Measurements from ENCODE around the gene UBE2M.
"Not testable (repeated sequence)": the region's sequence is repeated elsewhere in the genome, so short reads cannot be mapped to it uniquely, and the experiment has no call there.

The UBE2M gene

DNA sequence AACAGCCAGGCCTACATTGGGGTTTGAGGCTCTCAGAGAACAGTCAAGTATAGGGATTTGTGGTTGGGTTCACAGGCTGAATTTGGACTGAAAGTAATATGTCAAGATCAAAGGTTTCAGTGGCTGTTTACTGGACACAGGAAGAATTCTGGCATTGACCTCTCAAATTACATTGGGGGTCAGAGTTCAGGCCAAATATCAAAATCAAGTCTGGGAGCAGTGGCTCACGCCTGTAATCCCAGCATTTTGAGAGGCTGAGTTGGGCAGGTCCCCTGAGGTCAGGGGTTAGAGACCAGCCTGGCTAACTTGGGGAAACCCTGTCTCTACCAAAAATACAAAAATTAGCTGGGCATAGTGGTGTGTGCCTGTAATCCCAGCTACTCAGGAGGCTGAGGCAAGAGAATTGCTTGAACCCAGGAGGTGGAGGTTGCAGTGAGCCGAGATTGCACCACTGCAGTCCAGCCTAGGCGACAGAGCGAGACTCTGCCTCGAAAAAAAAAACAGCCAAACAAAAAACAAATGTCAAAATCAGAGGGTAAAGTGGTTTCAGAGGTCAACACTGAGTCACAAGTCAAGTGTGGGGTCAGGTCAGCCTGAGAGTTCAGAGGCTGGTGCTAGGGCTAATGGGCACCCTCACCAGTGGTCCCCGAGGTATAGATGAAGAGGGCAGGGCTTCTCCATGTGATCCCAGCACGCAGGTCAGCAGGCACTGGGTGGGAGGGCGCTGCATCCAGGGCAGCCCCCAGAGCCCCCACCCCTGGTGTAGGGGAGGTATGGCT lies 48.1 kb downstream of the UBE2M start:
- ATAC-seq (ENCODE audit: insufficient read depth, low read depth) (no peak), DNase-seq (no peak)
- H3K4me1 ChIP-seq (ENCODE audit: insufficient read depth, low read length): peaks cover 18% of the 10 kb centered on the region
- peaks cover 5% of the 10 kb centered on the region; the same call in 1 of the 2 replicates for H3K36me3 ChIP-seq (ENCODE audit: insufficient read depth, low read length)
- H3K9ac ChIP-seq (ENCODE audit: low read depth, low read length): no peak overlapping the region
- no peak for TF ChIP-seq EZH2 (IDR thresholded peaks at IDR 0.05; ENCODE audit: borderline replicate concordance, low read depth, low read length, severe bottlenecking)
- TF ChIP-seq, protein P1, sequence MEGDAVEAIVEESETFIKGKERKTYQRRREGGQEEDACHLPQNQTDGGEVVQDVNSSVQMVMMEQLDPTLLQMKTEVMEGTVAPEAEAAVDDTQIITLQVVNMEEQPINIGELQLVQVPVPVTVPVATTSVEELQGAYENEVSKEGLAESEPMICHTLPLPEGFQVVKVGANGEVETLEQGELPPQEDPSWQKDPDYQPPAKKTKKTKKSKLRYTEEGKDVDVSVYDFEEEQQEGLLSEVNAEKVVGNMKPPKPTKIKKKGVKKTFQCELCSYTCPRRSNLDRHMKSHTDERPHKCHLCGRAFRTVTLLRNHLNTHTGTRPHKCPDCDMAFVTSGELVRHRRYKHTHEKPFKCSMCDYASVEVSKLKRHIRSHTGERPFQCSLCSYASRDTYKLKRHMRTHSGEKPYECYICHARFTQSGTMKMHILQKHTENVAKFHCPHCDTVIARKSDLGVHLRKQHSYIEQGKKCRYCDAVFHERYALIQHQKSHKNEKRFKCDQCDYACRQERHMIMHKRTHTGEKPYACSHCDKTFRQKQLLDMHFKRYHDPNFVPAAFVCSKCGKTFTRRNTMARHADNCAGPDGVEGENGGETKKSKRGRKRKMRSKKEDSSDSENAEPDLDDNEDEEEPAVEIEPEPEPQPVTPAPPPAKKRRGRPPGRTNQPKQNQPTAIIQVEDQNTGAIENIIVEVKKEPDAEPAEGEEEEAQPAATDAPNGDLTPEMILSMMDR (IDR thresholded peaks at IDR 0.05; ENCODE audit: borderline replicate concordance, extremely low read depth, low read length, poor library complexity, severe bottlenecking): no peak
- peaks cover 5% of the 10 kb centered on the region for H3K9me3 ChIP-seq (ENCODE audit: insufficient read depth, low read length, severe bottlenecking)
- H4K20me1 ChIP-seq (ENCODE audit: insufficient read depth, low read length): no peaks in the 10 kb centered on the region
- H3K4me2 ChIP-seq (ENCODE audit: insufficient read depth, low read length): no peak overlapping the region
- H2AFZ ChIP-seq (ENCODE audit: low read depth, low read length): no peak overlapping the region
- H3K27ac ChIP-seq (ENCODE audit: low read length): no peak overlapping the region
- H3K79me2 ChIP-seq (ENCODE audit: insufficient read depth, low read length): peaks cover 11% of the 10 kb centered on the region
- H3K4me3 ChIP-seq (ENCODE audit: low read depth in 1 of 2, low read length in 2 of 2): no peak overlapping the region
- no peaks in the 10 kb centered on the region for H3K27me3 ChIP-seq (ENCODE audit: insufficient read depth, low read length, poor library complexity)

DNA sequence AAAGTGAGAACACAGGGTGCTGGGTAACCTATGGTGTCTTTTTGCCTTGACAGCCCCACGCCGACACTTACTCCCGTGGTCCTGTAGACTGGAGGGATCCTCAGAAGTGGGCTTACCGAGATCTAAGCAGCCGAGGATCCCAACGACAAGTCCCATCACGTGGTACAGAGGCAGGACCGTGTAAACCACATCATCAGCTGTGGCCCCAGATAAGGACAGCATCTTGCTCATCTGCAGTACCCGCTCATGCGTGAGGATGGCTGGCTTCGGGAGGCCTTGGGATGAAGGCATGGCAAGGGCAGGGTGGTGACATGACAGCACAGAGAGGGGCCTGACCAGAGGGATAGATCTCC lies 48.7 kb downstream of the UBE2M start:
- Histone ChIP-seq H3K9ac (ENCODE audit: low read depth, low read length) (no peak overlapping the region), H3K4me2 (ENCODE audit: insufficient read depth, low read length) (no peak overlapping the region), H3K4me1 (ENCODE audit: insufficient read depth, low read length) (peaks cover 12% of the 10 kb centered on the region), H3K4me3 (ENCODE audit: low read depth in 1 of 2, low read length in 2 of 2) (no peak overlapping the region), H3K36me3 (ENCODE audit: insufficient read depth, low read length) (peaks cover 3% of the 10 kb centered on the region; the same call in 1 of the 2 replicates), H3K27ac (ENCODE audit: low read length) (no peak overlapping the region), H3K9me3 (ENCODE audit: insufficient read depth, low read length, severe bottlenecking) (peaks cover 5% of the 10 kb centered on the region), H3K27me3 (ENCODE audit: insufficient read depth, low read length, poor library complexity) (no peaks in the 10 kb centered on the region), H3K79me2 (ENCODE audit: insufficient read depth, low read length) (peaks cover 7% of the 10 kb centered on the region), H2AFZ (ENCODE audit: low read depth, low read length) (no peak overlapping the region), H4K20me1 (ENCODE audit: insufficient read depth, low read length) (no peaks in the 10 kb centered on the region)
- DNase-seq (no peak), ATAC-seq (ENCODE audit: insufficient read depth, low read depth) (no peak)
- TF ChIP-seq, protein P1 (IDR thresholded peaks at IDR 0.05; ENCODE audit: borderline replicate concordance, extremely low read depth, low read length, poor library complexity, severe bottlenecking): no peak
- TF ChIP-seq EZH2 (IDR thresholded peaks at IDR 0.05; ENCODE audit: borderline replicate concordance, low read depth, low read length, severe bottlenecking): no peak

DNA sequence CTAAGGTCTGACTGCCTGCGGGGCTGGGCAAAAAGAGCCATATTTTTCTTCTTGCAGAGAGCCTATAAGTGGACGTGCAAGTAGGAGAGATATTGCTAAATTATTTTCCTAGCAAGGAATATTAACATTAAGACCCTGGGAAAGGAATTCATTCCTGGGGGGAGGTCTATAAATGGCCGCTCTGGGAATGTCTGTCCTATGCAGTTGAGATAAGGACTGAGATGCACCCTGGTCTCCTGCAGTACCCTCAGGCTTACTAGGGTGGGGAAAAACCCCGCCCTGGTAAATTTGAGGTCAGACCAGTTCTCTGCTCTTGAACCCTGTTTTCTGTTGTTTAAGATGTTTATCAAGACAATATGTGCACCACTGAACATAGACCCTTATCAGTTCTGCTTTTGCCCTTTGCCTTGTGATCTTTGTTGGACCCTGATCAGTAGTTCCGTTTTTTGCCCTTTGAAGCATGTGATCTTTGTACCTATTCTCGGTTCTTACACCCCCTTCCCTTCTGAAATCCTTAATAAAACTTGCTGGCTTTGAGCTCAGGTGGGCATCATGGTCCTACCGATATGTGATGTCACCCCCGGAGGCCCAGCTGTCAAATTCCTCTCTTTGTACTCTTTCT lies 50.7 kb downstream of the UBE2M start:
- not testable (repeated sequence) for H3K27ac ChIP-seq (ENCODE audit: low read length); ATAC-seq (ENCODE audit: insufficient read depth, low read depth); DNase-seq; H3K9me3 ChIP-seq (ENCODE audit: insufficient read depth, low read length, severe bottlenecking); H3K27me3 ChIP-seq (ENCODE audit: insufficient read depth, low read length, poor library complexity); H3K4me2 ChIP-seq (ENCODE audit: insufficient read depth, low read length); H2AFZ ChIP-seq (ENCODE audit: low read depth, low read length); H3K4me1 ChIP-seq (ENCODE audit: insufficient read depth, low read length); H3K4me3 ChIP-seq (ENCODE audit: low read depth in 1 of 2, low read length in 2 of 2); H3K79me2 ChIP-seq (ENCODE audit: insufficient read depth, low read length); H3K36me3 ChIP-seq (ENCODE audit: insufficient read depth, low read length); H3K9ac ChIP-seq (ENCODE audit: low read depth, low read length); H4K20me1 ChIP-seq (ENCODE audit: insufficient read depth, low read length)

Data from DND-41 (cell line).